Trophoblast cell (in vitro differentiated cells and primary cell): ENCODE data around the gene RGS3.

Source experiments
- DNase-seq, 2 donors: peaks; one replicate each; pipeline ENCODE4 v3.0.0-alpha.2; 2016
- H2AFZ ChIP-seq: 2 replicates; pipeline ENCODE4 v1.6.1; 2013; ENCODE audit warnings: low read length, moderate library complexity, mild to moderate bottlenecking; ENCODE audit not compliant: insufficient read depth, poor library complexity
- H2AK5ac ChIP-seq: 2 replicates; pipeline ENCODE4 v1.6.1; 2013; ENCODE audit warnings: mild to moderate bottlenecking, low read length
- H2BK120ac ChIP-seq: 2 replicates; pipeline ENCODE4 v1.6.1; 2013; ENCODE audit warnings: low read length, mild to moderate bottlenecking, moderate library complexity; ENCODE audit not compliant: insufficient read depth, poor library complexity
- H2BK12ac ChIP-seq: 2 replicates; pipeline ENCODE4 v1.6.1; 2013; ENCODE audit warnings: mild to moderate bottlenecking, low read length, moderate library complexity
- H2BK5ac ChIP-seq: 2 replicates; pipeline ENCODE4 v1.6.1; 2013; ENCODE audit warnings: low read length, low read depth, moderate library complexity, mild to moderate bottlenecking; ENCODE audit not compliant: poor library complexity
- H3K14ac ChIP-seq: 2 replicates; pipeline ENCODE4 v1.6.1; 2013; ENCODE audit warnings: mild to moderate bottlenecking, low read length
- H3K18ac ChIP-seq: 2 replicates; pipeline ENCODE4 v1.6.1; 2013; ENCODE audit warnings: mild to moderate bottlenecking, low read length
- H3K23ac ChIP-seq: 2 replicates; pipeline ENCODE4 v1.6.1; 2013; ENCODE audit warnings: low read length
- H3K27ac ChIP-seq: 2 replicates; pipeline ENCODE4 v1.5.1; 2013; ENCODE audit warnings: low read depth, mild to moderate bottlenecking, inconsistent platforms, low read length, moderate library complexity
- H3K27me3 ChIP-seq: 2 replicates; pipeline ENCODE4 v1.6.1; 2013; ENCODE audit warnings: inconsistent platforms, mild to moderate bottlenecking, low read length, moderate library complexity; ENCODE audit not compliant: insufficient read depth
- H3K36me3 ChIP-seq, 2 experiments: 1 replicate in 1 of 2; 2 replicates in 1 of 2; pipeline ENCODE4 v1.6.1; 2013; ENCODE audit warnings: low read length in 2 of 2, mild to moderate bottlenecking in 2 of 2, moderate library complexity in 1 of 2; ENCODE audit not compliant: insufficient read depth in 2 of 2, control insufficient read depth in 1 of 2
- H3K4ac ChIP-seq: 2 replicates; pipeline ENCODE4 v1.6.1; 2013; ENCODE audit warnings: low read depth, mild to moderate bottlenecking, low read length, moderate library complexity
- H3K4me1 ChIP-seq, 2 experiments: 1 replicate in 1 of 2; 2 replicates in 1 of 2; pipeline ENCODE4 v1.6.1; 2013; ENCODE audit warnings: low read length in 2 of 2, mild to moderate bottlenecking in 2 of 2, moderate library complexity in 1 of 2; ENCODE audit not compliant: insufficient read depth in 2 of 2, control insufficient read depth in 1 of 2
- H3K4me2 ChIP-seq: 2 replicates; pipeline ENCODE4 v1.6.1; 2013; ENCODE audit warnings: inconsistent platforms, mild to moderate bottlenecking, low read length, moderate library complexity
- H3K4me3 ChIP-seq: 2 replicates; pipeline ENCODE4 v1.5.1; 2013; ENCODE audit warnings: mild to moderate bottlenecking, low read depth, low read length, inconsistent platforms
- H3K79me1 ChIP-seq: one replicate; pipeline ENCODE4 v1.6.1; 2013; ENCODE audit warnings: low read length
- H3K79me2 ChIP-seq: 2 replicates; pipeline ENCODE4 v1.6.1; 2013; ENCODE audit warnings: low read length, mild to moderate bottlenecking; ENCODE audit not compliant: control insufficient read depth, insufficient read depth, poor library complexity
- H3K9ac ChIP-seq: 2 replicates; pipeline ENCODE4 v1.6.1; 2013; ENCODE audit warnings: mild to moderate bottlenecking, low read length
- H3K9me3 ChIP-seq: 2 replicates; pipeline ENCODE4 v1.6.1; 2013; ENCODE audit warnings: low read depth, mild to moderate bottlenecking, control low read depth, inconsistent platforms, low read length; ENCODE audit not compliant: insufficient read depth
- H4K12ac ChIP-seq: 2 replicates; pipeline ENCODE4 v1.6.1; 2013; ENCODE audit warnings: low read depth, mild to moderate bottlenecking, low read length, moderate library complexity
- H4K8ac ChIP-seq: 2 replicates; pipeline ENCODE4 v1.6.1; 2013; ENCODE audit warnings: low read depth, mild to moderate bottlenecking, low read length, moderate library complexity
- H4K91ac ChIP-seq: one replicate; pipeline ENCODE4 v1.6.1; 2013; ENCODE audit warnings: low read depth, mild to moderate bottlenecking, low read length, moderate library complexity
- WGBS: extraction: QIAGEN DNeasy Blood & Tissue Kit; methylation state at CpG from one replicate; pipeline ENCODE4 v1.1.7; 2013; ENCODE audit warnings: missing lambda C conversion rate; ENCODE audit not compliant: insufficient read length, insufficient coverage; ENCODE audit errors: extremely low coverage; 5-methylcytosine and 5-hydroxymethylcytosine counted together

The RGS3 gene

GRCh38 chr9:113623851-113624485 lies 160.4 kb downstream of the RGS3 start:
- Histone ChIP-seq H3K27me3 (no peaks in the 10 kb centered on the region), H4K91ac (peak overlapping the region; percentile 90), H3K9ac (no peak overlapping the region), H3K79me1 (peaks cover 28% of the 10 kb centered on the region), H3K4me1 (peaks cover 29 to 31% of the 10 kb centered on the region in 2 experiments), H3K23ac (no peak overlapping the region), H3K4me3 (no peak overlapping the region), H4K12ac (no peak overlapping the region), H3K18ac (no peak overlapping the region), H2BK120ac (peak overlapping the region; percentile 29), H4K8ac (no peak overlapping the region), H2AK5ac (no peak overlapping the region), H3K14ac (peak overlapping the region; percentile 30), H3K27ac (no peak overlapping the region), H3K9me3 (no peaks in the 10 kb centered on the region), H3K4ac (peak overlapping the region; percentile 4), H3K36me3 (no peaks in the 10 kb centered on the region), H2AFZ (no peak overlapping the region), H2BK5ac (no peak overlapping the region), H2BK12ac (peak overlapping the region; percentile 67), H3K79me2 (peaks cover 6% of the 10 kb centered on the region), H3K4me2 (no peak overlapping the region)
- no CpG with 5 or more reads among the region's 9 CpGs for WGBS
- DNase-seq = no peak

GRCh38 chr9:113624721-113625120 lies 161.2 kb downstream of the RGS3 start:
- Histone ChIP-seq H2BK12ac (peak overlapping the region; percentile 84), H3K36me3 (no peaks in the 10 kb centered on the region), H3K79me2 (peaks cover 6% of the 10 kb centered on the region), H4K12ac (no peak overlapping the region), H3K18ac (no peak overlapping the region), H2AK5ac (peak overlapping the region; percentile 5), H3K23ac (no peak overlapping the region), H4K91ac (peak overlapping the region; percentile 45), H2BK120ac (peak overlapping the region; percentile 54), H3K9me3 (no peaks in the 10 kb centered on the region), H3K27me3 (no peaks in the 10 kb centered on the region), H2AFZ (no peak overlapping the region), H3K4me1 (peaks cover 24% of the 10 kb centered on the region in 2 experiments), H4K8ac (peak overlapping the region; percentile 32), H3K79me1 (peaks cover 21% of the 10 kb centered on the region), H3K27ac (no peak overlapping the region), H3K4ac (no peak overlapping the region), H2BK5ac (peak overlapping the region; percentile 6), H3K4me2 (no peak overlapping the region), H3K9ac (no peak overlapping the region), H3K14ac (peak overlapping the region; percentile 56), H3K4me3 (no peak overlapping the region)
- no peak for DNase-seq
- WGBS = no CpG with 5 or more reads among the region's 9 CpGs

GRCh38 chr9:113625486-113625885 lies 162.0 kb downstream of the RGS3 start:
- H2BK120ac ChIP-seq = no peak overlapping the region
- no peak overlapping the region for H3K4me3 ChIP-seq
- H3K18ac ChIP-seq = no peak overlapping the region
- H4K12ac ChIP-seq = no peak overlapping the region
- peak overlapping the region; percentile 84 for H2BK12ac ChIP-seq
- H3K27ac ChIP-seq = no peak overlapping the region
- no peak overlapping the region for H2AFZ ChIP-seq
- peak overlapping the region; percentile 3 for H4K91ac ChIP-seq
- WGBS = no CpG with 5 or more reads among the region's 8 CpGs
- no peaks in the 10 kb centered on the region for H3K27me3 ChIP-seq
- H2BK5ac ChIP-seq = no peak overlapping the region
- H3K4ac ChIP-seq = no peak overlapping the region
- no peak overlapping the region for H3K23ac ChIP-seq
- peak overlapping the region; percentile 23 for H2AK5ac ChIP-seq
- H3K79me1 ChIP-seq = peaks cover 15% of the 10 kb centered on the region
- no peaks in the 10 kb centered on the region for H3K9me3 ChIP-seq
- no peak overlapping the region for H3K9ac ChIP-seq
- peaks cover 3% of the 10 kb centered on the region for H3K79me2 ChIP-seq
- DNase-seq = no peak
- no peaks in the 10 kb centered on the region for H3K36me3 ChIP-seq
- H4K8ac ChIP-seq = no peak overlapping the region
- H3K4me2 ChIP-seq = no peak overlapping the region
- H3K14ac ChIP-seq = no peak overlapping the region
- peaks cover 18% of the 10 kb centered on the region in 2 experiments for H3K4me1 ChIP-seq

GRCh38 chr9:113626735-113627495 lies 163.4 kb downstream of the RGS3 start:
- H4K91ac ChIP-seq = peak overlapping the region; percentile 42
- peak overlapping the region; percentile 17 for H4K8ac ChIP-seq
- no peak overlapping the region for H2AFZ ChIP-seq
- DNase-seq = no peak
- WGBS = no CpG with 5 or more reads among the region's 8 CpGs
- H3K9ac ChIP-seq = no peak overlapping the region
- H3K36me3 ChIP-seq = no peaks in the 10 kb centered on the region
- peak overlapping the region; percentile 46 for H2BK12ac ChIP-seq
- H3K18ac ChIP-seq = no peak overlapping the region
- no peak overlapping the region for H3K23ac ChIP-seq
- no peaks in the 10 kb centered on the region for H3K79me2 ChIP-seq
- no peak overlapping the region for H2BK5ac ChIP-seq
- no peaks in the 10 kb centered on the region for H3K9me3 ChIP-seq
- H3K4ac ChIP-seq = no peak overlapping the region
- no peak overlapping the region for H2AK5ac ChIP-seq
- peaks cover 7 to 9% of the 10 kb centered on the region in 2 experiments for H3K4me1 ChIP-seq
- H3K4me3 ChIP-seq = no peak overlapping the region
- peak overlapping the region; percentile 45 for H2BK120ac ChIP-seq
- H3K27ac ChIP-seq = no peak overlapping the region
- H3K27me3 ChIP-seq = no peaks in the 10 kb centered on the region
- peak overlapping the region; percentile 57 for H3K14ac ChIP-seq
- H4K12ac ChIP-seq = no peak overlapping the region
- H3K4me2 ChIP-seq = no peak overlapping the region
- peaks cover 6% of the 10 kb centered on the region for H3K79me1 ChIP-seq
